ENCODE measurements around the gene APH1B.
"Not testable (repeated sequence)": the region's sequence is repeated elsewhere in the genome, so short reads cannot be mapped to it uniquely, and the experiment has no call there.

APH1B gene

DNA sequence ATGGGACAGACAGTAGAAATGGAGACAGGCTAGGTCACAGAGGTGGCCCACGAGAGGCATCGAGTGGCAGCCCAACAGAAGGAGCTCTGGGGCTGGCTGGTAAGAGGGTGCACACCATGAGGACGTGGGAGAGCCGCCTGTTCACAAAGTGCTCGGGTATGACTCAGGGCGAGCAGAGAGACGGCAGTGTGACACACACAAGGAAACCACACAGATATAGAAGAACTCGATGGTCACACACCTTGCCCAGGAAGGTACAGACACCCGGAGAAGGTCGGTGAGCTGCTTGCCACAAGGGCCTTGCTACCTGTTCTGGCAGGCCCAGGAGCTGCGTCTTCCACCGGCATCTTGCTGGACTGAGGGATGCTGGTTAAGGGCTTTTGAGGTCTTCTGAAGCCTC lies 54.1 kb downstream of the APH1B start:
- DNase-seq (ENCODE audit: low read depth in 2 of 2) = no peak

- DNase-seq (ENCODE audit: low read depth in 2 of 2) = no peak
Measured at GRCh38 chr15:63332367-63333124, 55.1 kb downstream of the APH1B start.

GRCh38 chr15:63334821-63335220 lies 57.4 kb downstream of the APH1B start:
- no peak for DNase-seq (ENCODE audit: low read depth in 2 of 2)

DNA sequence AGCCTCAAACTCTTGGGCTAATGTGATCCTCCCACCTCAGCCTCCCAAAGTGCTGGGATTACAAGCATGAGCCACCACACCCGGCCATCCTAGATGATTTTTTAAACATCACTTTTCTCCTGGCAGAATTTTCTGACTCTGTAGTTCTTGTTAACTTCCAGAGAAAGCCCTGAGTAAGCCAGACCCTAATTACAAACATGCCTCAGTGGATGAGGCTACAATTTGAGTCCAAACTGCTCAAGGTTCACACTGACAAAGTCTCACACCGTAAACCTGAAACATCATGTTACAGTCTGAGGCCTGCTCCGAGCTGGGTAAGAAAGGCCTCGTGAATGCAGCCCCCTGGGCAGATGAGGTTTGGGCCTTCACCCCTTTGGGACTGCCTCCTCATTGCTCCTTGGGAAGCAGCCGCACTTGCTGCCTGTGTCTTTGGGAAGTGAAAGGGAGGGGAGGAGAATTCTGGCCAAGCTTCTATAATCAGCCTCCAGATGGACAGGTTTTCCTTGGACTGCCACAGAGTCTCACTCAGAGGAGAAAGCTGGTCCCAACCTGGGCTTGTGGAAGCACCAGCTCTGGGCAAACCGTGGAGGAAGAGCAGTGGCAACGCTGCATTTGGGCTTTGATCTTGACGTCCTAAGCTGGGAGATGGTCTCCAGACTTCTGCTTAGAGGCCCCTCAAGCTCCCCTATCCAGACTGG lies 58.3 kb downstream of the APH1B start:
- no peak for DNase-seq (ENCODE audit: low read depth in 2 of 2)

DNA sequence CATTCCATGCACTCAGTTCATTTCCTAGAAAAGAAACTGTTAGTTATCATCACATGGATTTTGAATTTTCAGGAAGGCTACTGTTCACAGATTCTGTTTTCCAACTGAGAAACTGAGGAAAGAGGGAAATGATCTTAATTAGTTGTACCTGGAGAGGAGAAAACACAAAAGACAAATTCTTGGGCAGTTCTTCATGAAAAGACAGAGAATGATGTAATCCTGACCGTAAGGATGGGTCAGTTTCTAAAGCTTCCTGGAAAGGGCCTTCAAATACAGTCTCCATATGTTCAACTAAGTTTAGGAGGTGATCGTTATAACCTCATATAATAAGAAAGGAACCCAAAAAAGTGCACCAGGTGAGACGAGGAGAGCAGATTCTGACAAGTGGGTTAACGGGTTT lies 59.6 kb downstream of the APH1B start:
- DNase-seq (ENCODE audit: low read depth in 2 of 2) = no peak

GRCh38 chr15:63338170-63338569 lies 60.8 kb downstream of the APH1B start:
- DNase-seq (ENCODE audit: low read depth in 2 of 2) = no peak

DNA sequence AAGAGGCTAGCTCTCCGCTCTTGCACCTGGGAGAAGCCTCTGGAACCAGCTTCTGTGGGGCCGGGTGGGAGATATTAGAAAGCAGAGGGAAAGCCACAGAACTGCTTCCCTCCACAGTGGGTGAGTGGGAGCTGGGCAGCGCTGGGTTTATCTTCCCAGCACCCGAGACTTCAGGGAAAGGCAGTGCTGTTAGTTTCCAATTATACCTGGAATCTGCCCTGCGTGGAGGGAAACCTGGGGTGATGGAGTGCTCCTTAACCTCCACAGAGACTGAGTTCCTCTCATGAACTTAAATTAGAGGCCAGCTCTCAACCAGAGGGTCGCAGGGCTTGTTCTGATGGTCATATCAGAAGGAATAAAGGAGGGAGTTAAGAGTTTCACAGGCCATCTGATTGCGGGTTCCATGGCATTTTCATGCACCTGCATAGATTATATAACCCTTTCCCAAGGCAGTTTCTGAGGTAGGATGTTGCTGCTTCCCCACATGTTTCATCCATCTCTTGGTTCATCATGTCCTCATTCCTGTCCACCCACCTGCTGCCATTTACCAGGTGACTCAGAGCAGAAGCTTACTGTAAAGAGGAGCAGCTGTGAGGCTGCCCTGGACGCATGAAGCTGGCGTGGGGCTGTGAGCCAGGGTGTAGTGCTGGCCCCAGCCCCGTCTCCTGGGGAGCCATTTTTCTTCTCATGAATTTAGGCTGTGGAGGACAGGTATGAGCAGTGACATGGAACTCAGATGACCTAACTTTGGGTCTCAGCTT lies 61.8 kb downstream of the APH1B start:
- DNase-seq (ENCODE audit: low read depth in 2 of 2) = no peak

- DNase-seq (ENCODE audit: low read depth in 2 of 2) = no peak
Measured at GRCh38 chr15:63339836-63340235, 62.4 kb downstream of the APH1B start.

DNA sequence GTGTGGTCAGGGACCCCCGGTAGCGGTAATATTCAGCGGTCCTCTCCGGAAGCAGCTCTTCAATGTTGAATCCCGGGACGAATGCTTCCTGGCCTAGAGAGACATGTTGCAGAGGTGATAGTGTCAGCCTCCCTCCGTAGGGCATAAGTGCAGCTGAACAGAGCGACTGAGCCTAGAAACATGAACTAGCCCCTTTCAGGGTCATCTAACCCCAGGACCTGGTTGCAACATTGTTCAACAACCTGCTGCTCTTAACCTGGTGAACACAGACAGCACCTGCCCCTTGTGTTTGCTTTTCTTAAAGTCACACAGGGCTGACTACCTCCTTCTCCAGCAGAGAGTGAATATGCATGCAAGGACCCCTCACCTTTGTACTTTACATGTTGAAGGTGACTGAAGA lies 62.9 kb downstream of the APH1B start:
- DNase-seq (ENCODE audit: low read depth in 2 of 2) = no peak

- DNase-seq (ENCODE audit: low read depth in 2 of 2) = no peak
Measured at GRCh38 chr15:63340878-63341277, 63.5 kb downstream of the APH1B start.

GRCh38 chr15:63341898-63342297 lies 64.5 kb downstream of the APH1B start:
- no peak for DNase-seq (ENCODE audit: low read depth in 2 of 2)

- DNase-seq (ENCODE audit: low read depth in 2 of 2) = not testable (repeated sequence)
Measured at GRCh38 chr15:63342996-63343562, 65.7 kb downstream of the APH1B start.

GRCh38 chr15:63344731-63345390 lies 67.5 kb downstream of the APH1B start:
- no peak for DNase-seq (ENCODE audit: low read depth in 2 of 2)

DNA sequence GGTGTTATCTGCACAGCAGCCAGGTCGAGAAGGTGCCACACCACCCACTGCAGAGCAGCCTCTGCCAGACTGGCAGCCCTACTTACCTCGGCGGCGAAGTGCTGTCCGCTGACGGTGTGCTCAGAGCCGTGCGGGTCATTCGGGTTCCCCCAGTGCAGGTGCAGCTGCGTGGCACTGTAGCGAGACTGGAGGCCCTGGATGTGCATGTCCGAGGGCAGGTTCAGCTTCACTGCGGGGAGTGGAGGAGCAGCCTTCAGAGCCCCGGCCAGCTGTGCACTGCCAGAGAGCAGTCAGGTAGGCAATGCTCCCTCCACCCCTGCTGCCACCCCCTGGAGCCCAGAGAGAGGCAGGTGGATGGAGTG lies 68.0 kb downstream of the APH1B start:
- no peak for DNase-seq (ENCODE audit: low read depth in 2 of 2)

DNA sequence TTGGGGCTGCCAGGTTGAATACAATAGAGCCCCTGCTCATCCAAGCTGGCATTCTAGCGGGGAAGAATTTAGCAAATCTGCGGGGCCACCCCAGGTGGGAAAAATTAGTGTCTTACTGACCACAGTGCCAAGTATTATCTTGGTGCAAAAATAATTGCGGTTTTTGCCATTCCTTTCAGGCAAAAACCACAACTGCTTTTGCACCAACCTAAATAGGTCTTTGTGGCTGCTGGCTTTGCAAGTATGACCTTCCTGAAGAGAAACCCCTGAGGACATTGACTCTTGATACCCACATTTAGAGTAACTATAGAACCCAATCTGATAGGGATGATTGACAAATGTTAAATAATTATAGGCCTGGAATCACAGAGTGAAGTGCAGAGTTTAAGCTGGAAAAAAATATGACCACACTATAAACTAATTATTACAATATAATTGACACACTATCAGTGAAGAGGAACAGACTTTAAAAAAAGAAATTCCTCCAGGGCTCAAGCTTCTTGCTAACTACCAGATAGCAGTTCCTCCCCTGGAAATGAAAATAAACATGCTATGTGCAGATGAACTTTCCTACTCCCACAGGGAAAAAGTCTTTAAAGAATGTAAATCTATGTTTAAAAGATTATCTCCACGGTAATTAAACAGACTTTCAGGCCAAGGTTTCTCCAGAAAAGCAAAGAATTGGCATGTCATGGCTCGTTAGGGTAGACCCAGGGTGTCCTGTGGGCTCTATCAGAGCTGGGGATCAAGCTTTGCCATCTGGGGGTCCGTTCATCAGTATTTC lies 69.9 kb downstream of the APH1B start:
- DNase-seq (ENCODE audit: low read depth in 2 of 2) = no peak

GRCh38 chr15:63348392-63348791 lies 71.0 kb downstream of the APH1B start:
- no peak for DNase-seq (ENCODE audit: low read depth in 2 of 2)

DNA sequence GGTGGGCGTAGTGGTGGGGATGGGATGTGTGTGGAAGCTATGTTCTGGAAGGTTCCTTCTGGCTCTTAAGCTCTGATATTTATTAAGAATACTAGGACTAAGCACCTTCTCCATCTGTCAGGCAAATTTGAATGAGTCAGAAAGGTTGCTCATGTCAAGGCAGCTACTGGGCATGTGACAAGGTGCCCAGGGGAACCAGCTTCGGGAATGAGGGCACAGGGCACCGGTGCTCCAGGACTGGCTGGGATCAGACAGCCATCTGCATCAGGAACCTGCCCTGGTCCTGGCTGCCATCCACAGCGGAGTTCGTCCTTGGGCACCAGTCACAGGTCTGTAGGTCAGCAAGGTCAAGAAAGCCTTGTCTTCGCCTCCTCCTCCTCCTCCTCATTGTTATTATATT lies 71.8 kb downstream of the APH1B start:
- DNase-seq (ENCODE audit: low read depth in 2 of 2) = no peak

- DNase-seq (ENCODE audit: low read depth in 2 of 2) = no peak
Measured at GRCh38 chr15:63349621-63350020, 72.2 kb downstream of the APH1B start.

DNA sequence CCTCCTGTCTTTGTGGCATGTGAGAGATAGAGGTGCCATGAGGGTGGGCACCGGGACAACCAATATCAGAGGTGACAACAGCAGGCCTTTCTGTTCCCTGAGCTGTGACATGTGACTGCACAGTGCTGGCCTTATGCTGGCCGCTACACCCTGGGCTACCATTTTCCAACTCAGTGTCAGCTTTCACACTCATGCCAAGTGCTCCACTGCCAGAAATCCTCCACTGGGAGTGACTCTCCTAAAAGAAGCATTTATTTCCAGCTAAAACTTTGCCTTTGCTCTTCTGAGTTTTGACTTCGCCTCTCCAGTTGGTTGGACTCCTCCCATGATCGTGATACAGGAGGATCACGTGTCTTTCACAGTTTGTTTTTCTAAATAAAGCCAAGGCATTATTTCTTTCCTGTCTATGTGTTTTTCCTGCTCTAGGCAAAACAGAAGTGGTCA lies 72.8 kb downstream of the APH1B start:
- no peak for DNase-seq (ENCODE audit: low read depth in 2 of 2)

- DNase-seq (ENCODE audit: low read depth in 2 of 2) = no peak
Measured at GRCh38 chr15:63351170-63351569, 73.8 kb downstream of the APH1B start.

DNA sequence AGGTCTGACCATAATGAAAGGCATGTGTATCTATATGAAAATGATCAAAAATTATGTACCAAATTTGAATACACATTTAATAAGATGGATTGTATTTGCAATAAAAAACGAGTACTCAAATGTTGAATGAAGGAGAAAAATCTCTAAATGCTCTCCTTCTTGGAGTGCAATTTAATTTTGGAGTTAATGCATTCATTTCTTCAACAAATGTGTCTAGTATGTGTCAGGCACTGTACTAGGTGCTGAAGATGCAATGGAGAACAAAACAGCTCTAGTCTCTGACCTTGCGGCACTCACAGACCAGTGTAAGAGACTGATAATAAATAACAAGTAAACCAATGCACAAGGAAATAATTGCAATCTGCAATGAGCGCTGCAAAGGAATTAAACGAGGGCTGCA lies 75.4 kb downstream of the APH1B start:
- DNase-seq (ENCODE audit: low read depth in 2 of 2) = no peak
